Neural cell (in vitro differentiated cells): ENCODE results near the gene MS4A2. TPM values are rescaled to one million over a fixed set of nuclear protein-coding genes. Genes with fewer than 3 reads are reported as not detected.

Source experiments
- H2AFZ ChIP-seq: fragments of 200-600, 300-800 bp; sonication (generic), shearing (Covaris generic); 2 replicates; pipeline ENCODE4 v1.6.0; 2014; ENCODE audit warnings: low read depth, mild to moderate bottlenecking, antibody characterized with exemption, low read length, moderate library complexity
- H3F3A ChIP-seq: fragments of 200-600 bp; shearing (Covaris generic); 2 replicates; pipeline ENCODE4 v1.6.1; 2016; ENCODE audit warnings: mild to moderate bottlenecking, moderate library complexity, mixed read lengths, antibody characterized with exemption, low read length; ENCODE audit not compliant: insufficient read depth, poor library complexity, severe bottlenecking
- H3K27ac ChIP-seq: fragments of 200-600, 300-800 bp; sonication (generic), shearing (Covaris generic); 2 replicates; pipeline ENCODE4 v1.5.1; 2014; ENCODE audit warnings: mild to moderate bottlenecking, low read length, moderate library complexity
- H3K27me3 ChIP-seq: fragments of 300-800, 200-600 bp; sonication (generic), shearing (Covaris generic); 2 replicates; pipeline ENCODE4 v1.6.0; 2014; ENCODE audit warnings: mild to moderate bottlenecking, low read depth, low read length, moderate library complexity; ENCODE audit not compliant: insufficient read depth
- H3K36me3 ChIP-seq: fragments of 300-800, 200-600 bp; sonication (generic), shearing (Covaris generic); 2 replicates; pipeline ENCODE4 v1.5.1; 2014; ENCODE audit warnings: mild to moderate bottlenecking, antibody characterized with exemption, low read length, moderate library complexity; ENCODE audit not compliant: insufficient read depth
- H3K4me2 ChIP-seq: fragments of 300-800, 200-600 bp; sonication (generic), shearing (Covaris generic); 2 replicates; pipeline ENCODE4 v1.6.0; 2014; ENCODE audit warnings: mild to moderate bottlenecking, low read length
- H3K4me3 ChIP-seq: fragments of 300-800, 200-600 bp; sonication (generic), shearing (Covaris generic); 2 replicates; pipeline ENCODE4 v1.5.1; 2014; ENCODE audit warnings: mild to moderate bottlenecking, low read length, moderate library complexity
- H3K79me2 ChIP-seq: fragments of 200-600 bp; shearing (Covaris generic); replicated peaks from 2 replicates; pipeline ENCODE4 v1.6.0; 2014; ENCODE audit warnings: mild to moderate bottlenecking, low read length, moderate library complexity; ENCODE audit not compliant: insufficient read depth
- H3K9ac ChIP-seq: fragments of 300-800, 200-600 bp; sonication (generic), shearing (Covaris generic); 2 replicates; pipeline ENCODE4 v1.6.1; 2016; ENCODE audit warnings: mild to moderate bottlenecking, low read length, mixed read lengths
- H3K9me2 ChIP-seq: fragments of 200-600 bp; shearing (Covaris generic); 2 replicates; pipeline ENCODE4 v1.6.1; 2016; ENCODE audit warnings: mild to moderate bottlenecking, low read length, mixed read lengths; ENCODE audit not compliant: insufficient read depth
- H3K9me3 ChIP-seq: fragments of 200-600, 300-800 bp; sonication (generic), shearing (Covaris generic); 2 replicates; pipeline ENCODE4 v1.6.1; 2016; ENCODE audit warnings: mild to moderate bottlenecking, mixed run types, low read length, moderate library complexity, mixed read lengths
- H4K20me1 ChIP-seq: fragments of 200-600 bp; shearing (Covaris generic); 2 replicates; pipeline ENCODE4 v1.6.1; 2016; ENCODE audit warnings: mild to moderate bottlenecking, mixed run types; ENCODE audit not compliant: insufficient read depth
- CTCF ChIP-seq: fragments of 450-650 bp; IDR thresholded peaks from 2 replicates; pipeline ENCODE4 v1.5.1; 2014; ENCODE audit warnings: antibody characterized with exemption, mild to moderate bottlenecking, moderate library complexity; ENCODE audit not compliant: poor library complexity, severe bottlenecking
- EP300 ChIP-seq: fragments of 450-650 bp; conservative IDR thresholded peaks from 2 replicates; pipeline ENCODE4 v1.6.1; 2014; ENCODE audit warnings: antibody characterized with exemption, mild to moderate bottlenecking, moderate library complexity; ENCODE audit not compliant: poor library complexity, severe bottlenecking
- EZH2 ChIP-seq: fragments of 200-600, 300-800 bp; shearing (Covaris generic), sonication (generic); IDR thresholded peaks from 2 replicates; pipeline ENCODE4 v1.6.1; 2014; ENCODE audit warnings: antibody characterized with exemption, low read length, borderline replicate concordance, mild to moderate bottlenecking; ENCODE audit not compliant: insufficient read depth, poor library complexity, severe bottlenecking
- MXI1 ChIP-seq: fragments of 450-650 bp; conservative IDR thresholded peaks from 2 replicates; pipeline ENCODE4 v1.6.1; 2014; ENCODE audit warnings: antibody characterized with exemption, mild to moderate bottlenecking; ENCODE audit not compliant: poor library complexity, severe bottlenecking
- POLR2AphosphoS5 ChIP-seq: IDR thresholded peaks from 2 replicates; pipeline ENCODE4 v1.6.1; 2012
- RAD21 ChIP-seq: fragments of 450-650 bp; conservative IDR thresholded peaks from 2 replicates; pipeline ENCODE4 v1.6.1; 2014; ENCODE audit warnings: antibody characterized with exemption, mild to moderate bottlenecking, moderate library complexity
- REST ChIP-seq: IDR thresholded peaks from 2 replicates; pipeline ENCODE4 v1.6.1; 2012; ENCODE audit warnings: borderline replicate concordance
- SMC3 ChIP-seq: fragments of 450-650 bp; conservative IDR thresholded peaks from 2 replicates; pipeline ENCODE4 v1.6.1; 2014; ENCODE audit warnings: antibody characterized with exemption, mild to moderate bottlenecking, moderate library complexity; ENCODE audit not compliant: poor library complexity
- TAF1 ChIP-seq: IDR thresholded peaks from 2 replicates; pipeline ENCODE4 v1.6.1; 2012; ENCODE audit warnings: low read depth
- polyA plus RNA-seq: library from polyadenylated mRNA; depleted of rRNA; stranded (reverse); fragments of >200 nt; gene quantifications from 2 replicates; pipeline ENCODE4 v1.2.3, GENCODE V29; 2014

MS4A2 gene
- polyA plus RNA-seq, 1 donor from 2014 or later, result not detected

DNA sequence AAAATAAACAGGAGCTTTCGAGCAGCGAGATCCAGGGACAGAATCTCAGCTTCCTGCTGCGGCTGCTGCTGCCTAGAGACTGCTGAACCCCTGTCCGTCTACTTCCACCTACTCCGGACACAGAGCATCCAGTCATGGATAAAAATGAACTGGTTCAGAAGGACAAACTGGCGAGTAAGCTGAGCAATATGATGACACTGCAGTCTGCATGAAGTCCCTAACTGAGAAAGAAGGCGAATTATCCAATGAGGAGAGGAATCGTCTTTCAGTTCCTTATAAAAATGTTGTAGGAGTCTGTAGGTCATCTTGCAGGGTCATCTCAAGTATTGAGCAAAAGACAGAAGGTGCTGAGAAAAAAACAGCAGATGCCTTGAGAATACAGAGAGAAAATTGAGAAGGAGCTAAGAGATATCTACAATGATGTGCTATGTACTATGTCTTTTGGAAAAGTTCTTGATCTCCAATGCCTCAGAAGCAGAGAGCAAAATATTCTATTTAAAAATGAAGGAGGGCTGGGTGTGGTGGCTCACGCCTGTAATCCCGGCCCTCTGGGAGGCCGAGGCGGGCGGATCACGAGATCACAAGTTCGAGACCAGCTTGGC, 11.1 kb upstream of the MS4A2 start:
- Histone ChIP-seq H3K27ac (no peak overlapping the region), H3F3A (no peaks in the 10 kb centered on the region), H3K9ac (no peak overlapping the region), H3K9me3 (no peaks in the 10 kb centered on the region), H3K36me3 (no peaks in the 10 kb centered on the region), H3K4me3 (no peak overlapping the region), H3K27me3 (no peaks in the 10 kb centered on the region), H3K79me2 (no peaks in the 10 kb centered on the region), H4K20me1 (no peaks in the 10 kb centered on the region), H2AFZ (no peak overlapping the region), H3K4me2 (no peak overlapping the region), H3K9me2 (no peaks in the 10 kb centered on the region)
- TF ChIP-seq POLR2AphosphoS5 (no peak), CTCF (no peak), EP300 (no peak)

DNA sequence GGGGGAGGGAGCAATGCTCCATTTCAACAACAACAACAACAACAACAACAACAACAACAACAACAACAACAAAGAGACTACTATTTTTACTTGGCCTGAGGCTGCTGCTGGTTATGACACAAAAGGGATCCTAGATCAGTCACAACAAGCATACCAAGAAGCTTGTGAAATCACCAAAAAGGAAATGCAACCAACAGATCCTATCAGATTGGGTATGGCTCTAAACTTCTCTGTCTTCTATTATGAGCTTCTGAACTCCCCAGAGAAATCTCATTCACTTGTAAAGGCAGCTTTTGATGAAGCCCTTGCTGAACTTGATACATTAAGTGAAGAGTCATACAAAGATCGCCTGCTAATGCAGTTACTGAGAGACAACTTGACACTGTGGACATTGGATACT, 10.5 kb upstream of the MS4A2 start:
- Histone ChIP-seq H3K27ac (no peak overlapping the region), H3K27me3 (no peaks in the 10 kb centered on the region), H3F3A (no peaks in the 10 kb centered on the region), H3K4me3 (no peak overlapping the region), H4K20me1 (no peaks in the 10 kb centered on the region), H2AFZ (no peak overlapping the region), H3K36me3 (no peaks in the 10 kb centered on the region), H3K79me2 (no peaks in the 10 kb centered on the region), H3K9ac (no peak overlapping the region), H3K9me2 (no peaks in the 10 kb centered on the region), H3K9me3 (no peaks in the 10 kb centered on the region), H3K4me2 (no peak overlapping the region)
- TF ChIP-seq MXI1 (no peak), REST (no peak), POLR2AphosphoS5 (no peak), SMC3 (no peak), EP300 (no peak), TAF1 (no peak), EZH2 (no peak), RAD21 (no peak), CTCF (no peak)
